HepG2 (cell line): ENCODE measurements around the gene OTUD1. TPM values are rescaled to one million over a fixed set of nuclear protein-coding genes. Genes with fewer than 3 reads are reported as not detected.
A peak's percentile ranks its signal among the peaks of the same experiment; 100 is the strongest.

Experiments used
- ARNTL ChIP-seq: sonication (generic); formaldehyde crosslinking; IDR thresholded peaks from 2 replicates; pipeline ENCODE4 v1.4.0; 2020; ENCODE audit warnings: mild to moderate bottlenecking, missing genetic modification reagents
- ASH2L ChIP-seq: fragments of 300-600, 200-600 bp; sonication (generic); IDR thresholded peaks from 2 replicates; pipeline ENCODE4 v1.7.0; 2017; ENCODE audit warnings: low read depth, mild to moderate bottlenecking, moderate library complexity, mixed read lengths, low read length; ENCODE audit not compliant: insufficient read length
- ATF3 ChIP-seq: sonication (generic); formaldehyde crosslinking; IDR thresholded peaks from 2 replicates; pipeline ENCODE4 v1.4.0; 2020; ENCODE audit warnings: missing genetic modification reagents
- BRD4 ChIP-seq: sonication (generic); formaldehyde crosslinking; IDR thresholded peaks from 2 replicates; pipeline ENCODE4 v1.4.0; 2020; ENCODE audit warnings: missing genetic modification reagents
- FOSL2 ChIP-seq: sonication (generic); formaldehyde crosslinking; IDR thresholded peaks from 2 replicates; pipeline ENCODE4 v1.4.0; 2020; ENCODE audit warnings: missing genetic modification reagents
- KDM3A ChIP-seq: IDR thresholded peaks from 2 replicates; pipeline ENCODE4 v1.6.1; 2018; ENCODE audit warnings: low read depth, missing compliant biosample characterization
- KMT2A ChIP-seq: sonication (generic); formaldehyde crosslinking; IDR thresholded peaks from 2 replicates; pipeline ENCODE4 v1.4.0; 2020; ENCODE audit warnings: missing genetic modification reagents
- MEIS1 ChIP-seq: sonication (generic); formaldehyde crosslinking; IDR thresholded peaks from 2 replicates; pipeline ENCODE4 v1.9.0; 2021; ENCODE audit warnings: mild to moderate bottlenecking, missing genetic modification reagents, moderate library complexity, borderline replicate concordance
- MLX ChIP-seq: IDR thresholded peaks from 2 replicates; pipeline ENCODE4 v1.6.1; 2016
- NFKBIZ ChIP-seq: IDR thresholded peaks from 2 replicates; pipeline ENCODE4 v1.6.1; 2018; ENCODE audit warnings: missing genetic modification reagents, missing compliant biosample characterization
- PPARG ChIP-seq: conservative IDR thresholded peaks from 2 replicates; pipeline ENCODE4 v1.6.1; 2016; ENCODE audit warnings: missing biosample characterization, missing genetic modification reagents
- PRMT3 ChIP-seq: sonication (generic); formaldehyde crosslinking; IDR thresholded peaks from 2 replicates; pipeline ENCODE4 v1.8.1; 2022; ENCODE audit warnings: low read depth, mild to moderate bottlenecking, moderate library complexity, missing genetic modification reagents, borderline replicate concordance
- RAD51 ChIP-seq: fragments of 450-650 bp; IDR thresholded peaks from 2 replicates; pipeline ENCODE4 v1.6.1; 2016; ENCODE audit warnings: borderline replicate concordance
- SALL1 ChIP-seq: sonication (generic); formaldehyde crosslinking; IDR thresholded peaks from 2 replicates; pipeline ENCODE4 v1.8.0; 2022; ENCODE audit warnings: mild to moderate bottlenecking, missing genetic modification reagents
- SMYD3 ChIP-seq: sonication (generic); formaldehyde crosslinking; IDR thresholded peaks from 2 replicates; pipeline ENCODE4 v1.8.1; 2023; ENCODE audit warnings: mild to moderate bottlenecking, missing genetic modification reagents
- SP4 ChIP-seq: sonication (generic); formaldehyde crosslinking; IDR thresholded peaks from 2 replicates; pipeline ENCODE4 v1.8.1; 2023; ENCODE audit warnings: mild to moderate bottlenecking, missing genetic modification reagents
- SPEN ChIP-seq: sonication (generic); formaldehyde crosslinking; IDR thresholded peaks from 2 replicates; pipeline ENCODE4 v1.5.1; 2020; ENCODE audit warnings: low read depth, mild to moderate bottlenecking, missing genetic modification reagents
- TBX3 ChIP-seq: fragments of 450-650 bp; IDR thresholded peaks from 2 replicates; pipeline ENCODE4 v1.6.1; 2017; ENCODE audit warnings: antibody characterized with exemption, mild to moderate bottlenecking, inconsistent platforms, borderline replicate concordance
- TOE1 ChIP-seq: sonication (generic); formaldehyde crosslinking; IDR thresholded peaks from 2 replicates; pipeline ENCODE4 v1.4.0; 2020; ENCODE audit warnings: mild to moderate bottlenecking, missing genetic modification reagents
- YY1 ChIP-seq: IDR thresholded peaks from 2 replicates; pipeline ENCODE4 v1.6.1; 2011; ENCODE audit warnings: low read length, low read depth, moderate library complexity, mild to moderate bottlenecking; ENCODE audit not compliant: insufficient read depth, insufficient replicate concordance
- ZFP36 ChIP-seq: fragments of 150-350 bp; IDR thresholded peaks from 2 replicates; pipeline ENCODE4 v1.6.1; 2018; ENCODE audit warnings: borderline replicate concordance, low read length, low read depth; ENCODE audit not compliant: partially characterized antibody
- ZFP41 ChIP-seq: sonication (generic); formaldehyde crosslinking; IDR thresholded peaks from 2 replicates; pipeline ENCODE4 v1.4.0; 2020; ENCODE audit warnings: mild to moderate bottlenecking, missing genetic modification reagents, borderline replicate concordance
- ZGPAT ChIP-seq: IDR thresholded peaks from 2 replicates; pipeline ENCODE4 v1.6.1; 2016; ENCODE audit warnings: mild to moderate bottlenecking
- ZNF207 ChIP-seq: fragments of 450-650 bp; IDR thresholded peaks from 2 replicates; pipeline ENCODE4 v1.6.1; 2016; ENCODE audit warnings: antibody characterized with exemption, borderline replicate concordance
- ZNF24 ChIP-seq: fragments of 450-650 bp; IDR thresholded peaks from 2 replicates; pipeline ENCODE4 v1.6.1; 2017; ENCODE audit warnings: antibody characterized with exemption, mild to moderate bottlenecking
- ZNF296 ChIP-seq: sonication (generic); formaldehyde crosslinking; conservative IDR thresholded peaks from 2 replicates; pipeline ENCODE4 v1.5.0; 2020; ENCODE audit warnings: mild to moderate bottlenecking, missing genetic modification reagents
- ZNF30 ChIP-seq: sonication (generic); formaldehyde crosslinking; IDR thresholded peaks from 2 replicates; pipeline ENCODE4 v1.5.0; 2020; ENCODE audit warnings: mild to moderate bottlenecking, missing genetic modification reagents
- ZNF549 ChIP-seq: sonication (generic); formaldehyde crosslinking; IDR thresholded peaks from 2 replicates; pipeline ENCODE4 v1.5.0; 2020; ENCODE audit warnings: missing genetic modification reagents
- ZNF562 ChIP-seq: sonication (generic); formaldehyde crosslinking; IDR thresholded peaks from 2 replicates; pipeline ENCODE4 v1.8.0; 2022; ENCODE audit warnings: missing genetic modification reagents, borderline replicate concordance
- ZNF589 ChIP-seq: sonication (generic); formaldehyde crosslinking; conservative IDR thresholded peaks from 2 replicates; pipeline ENCODE4 v1.8.0; 2022; ENCODE audit warnings: mild to moderate bottlenecking, moderate library complexity, missing genetic modification reagents
- ZSCAN21 ChIP-seq: sonication (generic); formaldehyde crosslinking; IDR thresholded peaks from 2 replicates; pipeline ENCODE4 v1.8.0; 2022; ENCODE audit warnings: mild to moderate bottlenecking, missing genetic modification reagents, moderate library complexity, borderline replicate concordance
- polyA plus RNA-seq, 8 experiments: library from polyadenylated mRNA; depleted of rRNA in 3 of 8; stranded (reverse) in 7 of 8; unstranded in 1 of 8; fragments of >200 nt; fragmentation: Illumina TruSeq in 4 of 8; extraction: Trizol in 4 of 8; gene quantifications; 2 replicates each; pipeline versions ENCODE4 v1.2.1 to v1.2.3, GENCODE V29; 2011 to 2016; ENCODE audit warnings: low read depth in 4 of 8, missing spikeins in 1 of 8, mixed read lengths in 1 of 8; ENCODE audit not compliant: insufficient read depth in 1 of 8
- total RNA-seq, 5 experiments: library from RNA; depleted of rRNA; stranded (reverse); fragments of >200 nt; fragmentation: Illumina TruSeq; extraction: Trizol; gene quantifications; 2 replicates each; pipeline ENCODE4 v1.2.3, GENCODE V29; 2016; ENCODE audit warnings: low read depth in 1 of 5

OTUD1 gene
- total and polyA plus RNA-seq, 2 of the 13 experiments (the other 11 are each of a cell fraction or from before 2014, with no cell fraction given), result 1.2 to 1.4 TPM

GRCh38 chr10:23438547-23439451 lies at the start of gene OTUD1 (continued):
- no peak for TF ChIP-seq ZFP41 (CRISPR knock-in tag)
- no peak for TF ChIP-seq PRMT3 (CRISPR knock-in tag)
- no peak for TF ChIP-seq ZNF296 (CRISPR knock-in tag)
- peak; percentile 29; the same call in 1 of the 2 replicates for TF ChIP-seq RAD51
- no peak for TF ChIP-seq SPEN
- peak; percentile 84 for TF ChIP-seq ARNTL (CRISPR knock-in tag)
- no peak for TF ChIP-seq SMYD3 (CRISPR knock-in tag)
- no peak for TF ChIP-seq ZNF562 (CRISPR knock-in tag)
- no peak for TF ChIP-seq ZGPAT
- no peak for TF ChIP-seq FOSL2
- peak; percentile 75 for TF ChIP-seq SP4 (CRISPR knock-in tag)
- TF ChIP-seq KDM3A (CRISPR knock-in tag), result 0 out of 2 replicates have a peak, but pooled peaks have one; percentile 42
- no peak for TF ChIP-seq ZNF589
- peak; percentile 18 for TF ChIP-seq YY1
- no peak for TF ChIP-seq ZNF24
- no peak for TF ChIP-seq ZNF207
- TF ChIP-seq ASH2L, result peak; percentile 46
- TF ChIP-seq ZSCAN21, result no peak
- no peak for TF ChIP-seq TOE1 (CRISPR knock-in tag)
- no peak for TF ChIP-seq ZFP36
- no peak for TF ChIP-seq ATF3 (CRISPR knock-in tag)
- TF ChIP-seq NFKBIZ, result no peak
- TF ChIP-seq SALL1 (CRISPR knock-in tag), result peak; percentile 59
- no peak for TF ChIP-seq MLX (CRISPR knock-in tag)
- TF ChIP-seq PPARG (CRISPR knock-in tag), result no peak; the same call in 1 of the 2 replicates
- TF ChIP-seq TBX3, result no peak
- TF ChIP-seq ZNF549 (CRISPR knock-in tag), result no peak
- no peak for TF ChIP-seq KMT2A
- TF ChIP-seq MEIS1 (CRISPR knock-in tag), result no peak
- no peak for TF ChIP-seq BRD4 (CRISPR knock-in tag)
- no peak for TF ChIP-seq ZNF30 (CRISPR knock-in tag)
